GM10248 (cell line): Measurements from ENCODE around the gene CLGN.

Source experiments
- CTCF ChIA-PET: fragments of 300-600 bp; sonication (Branson Sonifier 250); formaldehyde crosslinking; extraction: SDS; loops from one replicate; lab custom pipeline; 2021; ENCODE audit warnings: antibody characterized with exemption; lab: Yijun Ruan, JAX
- POLR2A ChIA-PET: fragments of 350-650 bp; sonication (Branson Sonifier 250); formaldehyde crosslinking; extraction: SDS; loops from one replicate; lab custom pipeline; 2020; ENCODE audit warnings: antibody characterized with exemption; lab: Yijun Ruan, JAX
- DNase-seq: peaks from one replicate; pipeline ENCODE4 v3.0.0; 2012; ENCODE audit errors: extremely low spot score
- TF ChIP-seq, protein P1 (sequence below): IDR thresholded peaks from 2 replicates; pipeline ENCODE4 v1.5.1; 2012; ENCODE audit warnings: mild to moderate bottlenecking, low read depth; ENCODE audit errors: extremely low read depth, missing control alignments, control extremely low read depth

CLGN gene, protein sequence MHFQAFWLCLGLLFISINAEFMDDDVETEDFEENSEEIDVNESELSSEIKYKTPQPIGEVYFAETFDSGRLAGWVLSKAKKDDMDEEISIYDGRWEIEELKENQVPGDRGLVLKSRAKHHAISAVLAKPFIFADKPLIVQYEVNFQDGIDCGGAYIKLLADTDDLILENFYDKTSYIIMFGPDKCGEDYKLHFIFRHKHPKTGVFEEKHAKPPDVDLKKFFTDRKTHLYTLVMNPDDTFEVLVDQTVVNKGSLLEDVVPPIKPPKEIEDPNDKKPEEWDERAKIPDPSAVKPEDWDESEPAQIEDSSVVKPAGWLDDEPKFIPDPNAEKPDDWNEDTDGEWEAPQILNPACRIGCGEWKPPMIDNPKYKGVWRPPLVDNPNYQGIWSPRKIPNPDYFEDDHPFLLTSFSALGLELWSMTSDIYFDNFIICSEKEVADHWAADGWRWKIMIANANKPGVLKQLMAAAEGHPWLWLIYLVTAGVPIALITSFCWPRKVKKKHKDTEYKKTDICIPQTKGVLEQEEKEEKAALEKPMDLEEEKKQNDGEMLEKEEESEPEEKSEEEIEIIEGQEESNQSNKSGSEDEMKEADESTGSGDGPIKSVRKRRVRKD

DNA sequence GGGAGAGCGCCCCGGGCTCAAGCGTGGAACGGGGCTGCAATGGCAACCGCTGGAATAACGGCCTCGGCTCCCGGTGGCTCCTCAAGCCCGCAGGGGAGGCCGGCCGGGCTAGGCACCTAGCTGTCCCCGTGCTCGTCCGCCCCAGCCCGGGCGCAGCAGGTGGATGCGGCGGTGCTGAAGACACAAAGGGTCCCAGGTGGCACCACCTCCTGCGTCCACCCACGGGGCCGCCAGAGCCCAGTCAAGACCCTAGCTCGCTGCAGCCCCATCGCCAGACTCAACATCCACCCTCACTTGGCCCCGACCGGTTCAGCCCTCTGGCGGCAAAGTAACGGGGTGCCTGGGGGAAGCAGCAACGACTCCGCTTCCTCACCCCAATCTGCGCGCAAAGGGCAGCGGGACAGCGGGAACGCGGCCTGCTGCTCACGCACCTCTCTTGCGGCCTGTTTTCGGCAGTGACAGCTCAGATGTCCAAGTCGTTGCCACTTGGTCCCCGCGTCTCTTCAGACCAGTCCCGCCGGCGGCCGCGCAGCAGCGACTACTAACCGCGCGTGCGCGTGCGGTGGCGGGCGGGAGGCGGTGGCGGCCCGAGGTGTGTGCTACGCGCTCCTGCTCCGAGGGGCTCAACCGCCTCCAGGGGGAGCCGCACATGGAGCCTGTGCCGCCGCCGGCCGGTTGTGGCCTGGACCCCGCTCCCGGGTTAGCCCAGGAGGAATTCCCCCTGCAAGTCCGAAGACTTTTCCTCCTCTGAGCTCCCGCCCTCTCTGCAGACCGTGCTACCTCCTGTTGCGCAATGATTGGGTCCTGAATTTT, at the start of gene CLGN:
TSS of gene CLGN (minus strand) at position 543 of the 813 bp plus-strand sequence. CDS start 14,570 bp downstream, outside the sequence.
- TF ChIP-seq, protein P1, sequence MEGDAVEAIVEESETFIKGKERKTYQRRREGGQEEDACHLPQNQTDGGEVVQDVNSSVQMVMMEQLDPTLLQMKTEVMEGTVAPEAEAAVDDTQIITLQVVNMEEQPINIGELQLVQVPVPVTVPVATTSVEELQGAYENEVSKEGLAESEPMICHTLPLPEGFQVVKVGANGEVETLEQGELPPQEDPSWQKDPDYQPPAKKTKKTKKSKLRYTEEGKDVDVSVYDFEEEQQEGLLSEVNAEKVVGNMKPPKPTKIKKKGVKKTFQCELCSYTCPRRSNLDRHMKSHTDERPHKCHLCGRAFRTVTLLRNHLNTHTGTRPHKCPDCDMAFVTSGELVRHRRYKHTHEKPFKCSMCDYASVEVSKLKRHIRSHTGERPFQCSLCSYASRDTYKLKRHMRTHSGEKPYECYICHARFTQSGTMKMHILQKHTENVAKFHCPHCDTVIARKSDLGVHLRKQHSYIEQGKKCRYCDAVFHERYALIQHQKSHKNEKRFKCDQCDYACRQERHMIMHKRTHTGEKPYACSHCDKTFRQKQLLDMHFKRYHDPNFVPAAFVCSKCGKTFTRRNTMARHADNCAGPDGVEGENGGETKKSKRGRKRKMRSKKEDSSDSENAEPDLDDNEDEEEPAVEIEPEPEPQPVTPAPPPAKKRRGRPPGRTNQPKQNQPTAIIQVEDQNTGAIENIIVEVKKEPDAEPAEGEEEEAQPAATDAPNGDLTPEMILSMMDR = peak; percentile 39
- peak; percentile 73 for DNase-seq
- CTCF ChIA-PET = interaction anchor here (0.8 to 1.5 kb wide), 4 partner anchors 9 to 375 kb away, joined by 4 to 6 read pairs (median 4); no protein-coding TSS in a partner anchor
- POLR2A ChIA-PET = no interaction called here

DNA sequence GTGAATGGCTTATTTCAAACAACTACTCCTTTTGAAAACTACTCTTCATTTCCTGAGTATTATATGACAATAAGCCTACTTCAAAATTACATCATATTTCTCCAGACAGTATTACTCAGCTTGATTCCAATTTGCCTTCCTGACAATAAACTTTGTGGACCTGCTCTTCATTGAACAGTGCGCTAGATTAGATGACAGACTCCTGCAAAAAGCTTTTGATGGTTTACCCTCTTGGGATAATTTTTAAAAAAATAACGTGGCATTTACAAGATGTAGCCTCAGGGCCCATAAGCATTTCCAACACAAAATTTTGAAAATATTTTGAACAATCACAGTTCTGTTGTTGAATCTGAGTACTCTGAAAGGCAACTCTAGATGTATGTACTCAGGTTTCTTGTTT, 44.7 kb upstream of the CLGN start:
- TF ChIP-seq, protein P1 = no peak

DNA sequence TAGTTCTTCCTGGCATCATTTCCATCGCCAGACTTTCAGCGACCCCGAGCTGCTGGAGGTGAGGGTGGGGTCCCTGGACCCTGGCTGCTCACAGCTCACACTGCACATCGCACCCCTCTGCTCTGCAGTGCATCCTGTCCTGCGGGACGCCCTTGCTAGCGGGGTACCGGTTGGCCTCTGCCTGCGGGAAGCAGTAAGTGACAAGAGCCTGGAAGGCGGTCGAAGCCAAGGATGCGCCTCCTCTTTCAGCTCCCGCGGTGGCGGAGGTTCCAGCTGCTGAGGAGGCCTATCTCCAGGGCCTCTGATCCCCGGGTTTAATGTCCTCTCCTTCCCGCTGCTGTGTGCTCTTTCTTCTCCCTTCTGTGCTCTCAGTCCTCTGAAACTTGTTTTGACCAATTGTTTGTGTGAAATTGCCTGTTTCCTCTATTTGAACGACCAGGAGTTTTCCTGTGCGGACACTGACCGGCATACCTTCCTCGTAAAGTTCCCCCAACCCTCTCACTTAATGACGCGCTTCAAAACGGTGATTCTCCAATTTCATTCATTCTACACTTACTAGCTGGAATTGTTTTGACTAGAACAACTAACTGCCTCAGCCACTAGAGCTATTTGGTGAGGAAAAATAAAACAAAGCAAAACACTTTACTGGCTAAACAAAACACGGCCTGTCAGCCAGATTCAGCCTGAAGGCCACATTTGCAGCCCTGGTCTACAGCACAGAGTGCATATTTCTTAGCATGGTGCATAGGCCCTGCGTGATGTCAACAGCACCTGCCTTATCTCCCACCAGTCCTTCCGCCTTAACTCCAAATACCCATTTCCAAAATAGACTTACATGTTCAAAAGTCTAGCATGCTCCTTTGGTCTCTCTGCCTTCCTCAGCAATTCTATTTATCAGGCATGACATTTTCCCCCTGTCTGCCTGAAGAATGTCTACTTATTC, 42.6 kb upstream of the CLGN start:
- TF ChIP-seq, protein P1 = no peak
- ChIA-PET CTCF (interaction anchor here (1.0 kb wide), 1 partner anchor 31 kb away, joined by 3 read pairs; no protein-coding TSS in a partner anchor), POLR2A (no interaction called here)
- DNase-seq = no peak

More for the DNA sequence above, 44.7 kb upstream of the CLGN start:
- DNase-seq = no peak
- ChIA-PET CTCF (no interaction called here), POLR2A (no interaction called here)

DNA sequence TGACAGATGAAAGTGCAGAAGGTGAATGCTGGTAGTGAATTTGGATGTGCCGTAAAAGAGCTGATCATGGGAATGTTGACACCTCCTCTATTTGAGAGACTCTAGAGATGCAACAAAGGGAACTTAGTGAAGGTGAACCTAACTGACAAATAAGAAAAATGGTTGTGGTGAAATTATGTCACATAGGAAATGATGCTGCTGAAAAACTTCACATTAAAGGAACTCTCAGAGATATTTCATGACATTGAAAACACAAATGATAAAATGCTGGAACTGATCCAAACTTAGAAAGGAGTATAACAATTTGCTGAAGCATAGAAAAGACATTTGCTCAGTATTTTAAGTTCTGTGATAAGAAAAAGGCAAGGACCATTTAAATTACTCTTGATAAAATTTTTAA, 38.7 kb upstream of the CLGN start:
- TF ChIP-seq, protein P1 = no peak
- no peak for DNase-seq
- CTCF ChIA-PET = interaction anchor here (1.0 kb wide), 1 partner anchor 8 kb away, joined by 3 read pairs; no protein-coding TSS in a partner anchor
- POLR2A ChIA-PET = no interaction called here

DNA sequence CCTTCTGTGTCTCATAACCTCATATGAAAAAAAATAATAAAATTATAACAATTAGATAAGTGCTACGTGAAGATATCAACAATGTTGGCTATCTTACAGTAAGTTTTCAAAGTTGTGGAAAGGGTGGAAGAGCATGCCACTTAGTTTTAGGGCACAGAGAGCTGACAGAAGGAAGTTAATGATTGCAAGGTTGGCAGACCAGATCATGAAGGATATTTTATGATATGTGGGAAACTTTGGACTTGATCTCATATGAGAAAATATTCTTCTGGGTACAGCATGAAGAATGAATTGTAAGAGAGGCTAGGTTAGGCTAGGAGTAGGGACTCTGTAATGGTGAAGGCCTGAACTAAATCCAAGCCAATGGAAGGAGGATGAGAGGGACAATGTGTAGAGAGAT, 36.2 kb upstream of the CLGN start:
- DNase-seq = no peak
- ChIA-PET POLR2A (no interaction called here), CTCF (interaction anchor here (1.1 to 1.3 kb wide), 2 partner anchors 8 to 145 kb away, joined by 3 to 4 read pairs; no protein-coding TSS in a partner anchor)
- TF ChIP-seq, protein P1 = no peak
